ENCODE results near the gene ACOT11.

DNA sequence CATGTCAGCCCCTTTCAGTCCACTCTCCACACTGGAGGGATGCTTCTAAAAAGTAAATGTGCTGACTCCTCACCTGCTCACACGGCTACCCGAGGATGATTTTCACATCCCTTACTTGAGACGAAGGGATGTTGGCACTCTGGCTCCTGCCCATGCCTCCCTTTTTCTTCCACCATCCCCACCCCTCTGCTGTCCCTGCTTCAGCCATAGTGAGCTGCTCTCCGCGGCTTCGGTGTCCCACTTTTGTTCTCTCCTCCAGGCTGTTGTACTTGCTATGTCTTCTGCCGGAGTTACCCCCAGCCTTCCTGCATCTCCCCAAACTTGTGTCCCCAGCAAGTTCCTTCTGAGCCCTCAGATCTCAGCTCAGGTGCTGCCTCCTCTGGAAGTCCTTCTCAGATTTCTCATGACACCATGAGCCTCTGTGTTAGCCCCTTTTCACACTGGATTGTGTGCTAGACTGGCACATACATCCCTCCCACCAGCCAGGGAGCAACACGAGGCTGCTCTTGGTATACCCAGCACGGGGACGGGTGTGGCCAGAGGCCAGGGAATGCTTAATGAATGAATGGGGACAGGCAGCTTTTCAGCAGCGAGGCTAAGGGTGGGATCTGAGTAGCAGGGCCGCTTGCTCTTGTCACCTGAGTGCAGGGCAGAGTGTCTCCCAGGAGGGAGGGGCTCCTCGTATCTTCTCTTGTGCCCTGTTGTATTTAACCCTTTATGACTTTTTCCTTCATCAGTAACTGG is 1.3 kb downstream of the ACOT11 start:
- TF ChIP-seq, protein P1, sequence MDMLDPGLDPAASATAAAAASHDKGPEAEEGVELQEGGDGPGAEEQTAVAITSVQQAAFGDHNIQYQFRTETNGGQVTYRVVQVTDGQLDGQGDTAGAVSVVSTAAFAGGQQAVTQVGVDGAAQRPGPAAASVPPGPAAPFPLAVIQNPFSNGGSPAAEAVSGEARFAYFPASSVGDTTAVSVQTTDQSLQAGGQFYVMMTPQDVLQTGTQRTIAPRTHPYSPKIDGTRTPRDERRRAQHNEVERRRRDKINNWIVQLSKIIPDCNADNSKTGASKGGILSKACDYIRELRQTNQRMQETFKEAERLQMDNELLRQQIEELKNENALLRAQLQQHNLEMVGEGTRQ (IDR thresholded peaks at IDR 0.05; ENCODE audit: low read depth, low read length): no peak
- no peak for TF ChIP-seq POLR2A (IDR thresholded peaks at IDR 0.05; ENCODE audit: low read depth, low read length)
- TF ChIP-seq, protein P2, sequence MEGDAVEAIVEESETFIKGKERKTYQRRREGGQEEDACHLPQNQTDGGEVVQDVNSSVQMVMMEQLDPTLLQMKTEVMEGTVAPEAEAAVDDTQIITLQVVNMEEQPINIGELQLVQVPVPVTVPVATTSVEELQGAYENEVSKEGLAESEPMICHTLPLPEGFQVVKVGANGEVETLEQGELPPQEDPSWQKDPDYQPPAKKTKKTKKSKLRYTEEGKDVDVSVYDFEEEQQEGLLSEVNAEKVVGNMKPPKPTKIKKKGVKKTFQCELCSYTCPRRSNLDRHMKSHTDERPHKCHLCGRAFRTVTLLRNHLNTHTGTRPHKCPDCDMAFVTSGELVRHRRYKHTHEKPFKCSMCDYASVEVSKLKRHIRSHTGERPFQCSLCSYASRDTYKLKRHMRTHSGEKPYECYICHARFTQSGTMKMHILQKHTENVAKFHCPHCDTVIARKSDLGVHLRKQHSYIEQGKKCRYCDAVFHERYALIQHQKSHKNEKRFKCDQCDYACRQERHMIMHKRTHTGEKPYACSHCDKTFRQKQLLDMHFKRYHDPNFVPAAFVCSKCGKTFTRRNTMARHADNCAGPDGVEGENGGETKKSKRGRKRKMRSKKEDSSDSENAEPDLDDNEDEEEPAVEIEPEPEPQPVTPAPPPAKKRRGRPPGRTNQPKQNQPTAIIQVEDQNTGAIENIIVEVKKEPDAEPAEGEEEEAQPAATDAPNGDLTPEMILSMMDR (conservative IDR thresholded peaks at IDR 0.05; ENCODE audit: low read depth, low read length): no peak
